HG03354 (cell line): Measurements from ENCODE around the gene NELFB.

Source experiments
- ATAC-seq: cut with Tn5 transposase; IDR thresholded peaks from one replicate; pipeline ENCODE4 v1.9.1; 2021; ENCODE audit warnings: mild to moderate bottlenecking; ENCODE audit not compliant: unreplicated experiment, poor library complexity, severe bottlenecking

NELFB gene

DNA sequence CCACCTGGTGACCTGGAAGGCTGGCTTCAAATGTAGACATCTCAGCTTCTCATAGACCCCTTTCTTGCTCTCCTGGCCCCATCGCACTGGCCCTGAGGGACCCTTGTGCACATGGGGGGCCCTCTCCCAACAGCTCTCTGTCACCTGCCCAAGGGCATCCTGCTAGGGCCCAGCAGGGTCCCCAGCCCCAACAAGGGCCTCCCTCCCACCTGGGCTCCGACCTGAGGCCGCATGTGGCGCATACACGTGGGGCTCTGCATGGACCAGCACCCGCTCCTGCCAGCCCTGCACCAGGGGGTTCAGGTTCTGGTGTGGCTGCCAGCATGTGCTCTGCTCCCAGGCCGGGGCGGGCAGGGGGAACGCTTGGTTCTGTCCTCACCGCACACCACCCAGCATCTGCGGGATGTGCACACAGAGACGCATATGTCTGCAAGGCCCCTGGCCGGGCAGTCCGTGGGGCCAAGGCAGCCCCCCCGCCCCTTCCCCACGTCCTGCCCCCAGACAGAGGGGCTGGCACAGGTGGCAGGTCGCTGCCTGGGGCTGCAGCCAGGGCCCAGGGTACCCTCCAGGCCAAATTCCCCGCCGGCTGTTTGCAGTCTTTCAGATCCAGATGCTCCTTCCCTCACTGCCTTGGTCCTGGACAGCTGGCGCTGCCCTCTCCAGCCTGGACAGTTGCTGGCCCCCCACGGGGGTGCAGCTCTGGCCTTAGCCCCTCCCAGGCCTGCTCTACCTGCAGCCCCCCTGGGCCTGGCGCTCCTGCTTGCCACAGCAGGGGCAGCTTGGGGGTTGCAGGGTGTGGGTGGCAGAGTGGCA lies 64.8 kb downstream of the NELFB start:
- ATAC-seq, result no peak

DNA sequence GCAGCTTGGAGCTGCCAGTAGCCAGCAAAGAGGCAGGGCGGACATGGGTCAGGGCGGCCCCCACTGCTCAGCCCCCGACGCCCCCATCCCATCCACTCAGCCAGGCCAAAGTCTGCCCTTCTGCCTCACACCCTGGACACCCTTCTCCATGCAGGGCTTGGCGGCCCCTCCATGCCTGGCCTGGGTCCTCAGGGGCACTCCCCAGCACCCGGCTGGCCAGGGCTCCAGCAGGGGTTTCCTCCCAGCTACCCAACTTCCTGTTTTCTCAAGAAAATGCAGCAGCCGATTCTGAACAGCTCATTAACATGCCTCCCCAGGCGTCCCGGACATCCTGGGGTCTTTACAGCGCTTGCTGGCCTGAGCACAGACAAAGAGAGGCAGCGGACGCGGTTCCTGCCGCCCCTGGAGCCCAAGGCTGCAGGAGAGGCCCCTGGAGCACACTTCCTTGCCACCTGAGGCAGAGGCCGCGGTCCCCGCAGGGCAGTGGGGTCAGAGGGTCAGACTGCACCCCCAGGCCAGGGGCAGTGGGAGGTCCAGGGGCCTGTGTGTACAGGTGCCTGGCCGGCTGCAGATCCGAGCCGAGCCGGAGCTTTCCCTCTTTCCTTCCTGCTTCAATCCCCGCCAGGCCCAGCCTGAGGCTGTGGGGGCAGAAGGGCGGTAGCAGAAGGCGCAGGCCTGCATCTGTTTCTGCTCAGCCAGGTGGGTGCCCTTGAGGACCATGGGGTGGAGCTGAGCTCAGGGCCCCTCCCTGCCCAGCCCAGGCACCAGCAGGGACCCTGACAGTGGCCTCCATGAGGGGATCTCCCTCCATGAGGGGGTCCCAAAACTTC lies 65.6 kb downstream of the NELFB start:
- no peak for ATAC-seq

DNA sequence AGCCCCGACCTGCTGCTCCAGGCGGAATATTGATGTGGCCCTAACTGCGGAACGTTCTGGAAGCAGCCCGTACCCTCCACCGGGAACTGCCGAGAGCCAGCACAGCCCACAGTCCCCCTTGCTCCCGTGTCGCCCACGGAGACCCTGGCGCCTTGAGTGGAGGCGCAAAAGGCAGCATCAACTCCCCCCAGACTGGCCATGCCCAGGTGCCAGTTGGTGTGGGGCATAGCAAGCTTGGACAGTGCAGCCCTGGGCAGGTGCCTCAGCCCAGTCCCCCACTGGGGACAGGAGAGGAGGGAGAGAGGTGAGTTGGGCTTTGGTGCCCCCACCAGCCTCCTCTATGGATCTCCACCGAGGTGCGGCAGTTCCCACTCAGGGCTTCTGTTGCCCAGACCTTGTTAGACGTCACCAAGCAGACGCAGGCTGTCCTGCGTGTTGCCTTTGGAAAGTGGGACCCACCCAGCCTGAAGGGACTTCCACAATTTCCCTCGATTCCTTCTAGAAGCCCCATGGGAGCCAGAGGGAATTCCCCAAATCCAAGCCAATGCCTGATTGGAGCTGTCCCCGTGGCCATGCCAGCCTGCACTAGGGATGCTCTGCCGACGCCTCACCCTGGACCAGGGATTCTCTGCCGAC lies 66.7 kb downstream of the NELFB start:
- ATAC-seq, result no peak
